NCI-H526 (cell line): ENCODE measurements around the gene SCFD2.
"Not testable (repeated sequence)": the region's sequence is repeated elsewhere in the genome, so short reads cannot be mapped to it uniquely, and the experiment has no call there.

Source experiments
- DNase-seq, 2 experiments: peaks; one replicate each; lab custom pipeline; 2025; lab: John Stamatoyannopoulos, UW

Gene SCFD2

GRCh38 chr4:53101191-53101581 lies 264.7 kb downstream of the SCFD2 start:
- no peak for DNase-seq

- DNase-seq = no peak
Observed at GRCh38 chr4:53100501-53101190, 265.2 kb downstream of the SCFD2 start.

GRCh38 chr4:53098681-53099121 lies 267.2 kb downstream of the SCFD2 start:
- DNase-seq = no peak

- no peak for DNase-seq
Observed at GRCh38 chr4:53094040-53094439, 271.8 kb downstream of the SCFD2 start.

GRCh38 chr4:53089936-53090729 lies 275.7 kb downstream of the SCFD2 start:
- no peak for DNase-seq

- DNase-seq = no peak
Observed at GRCh38 chr4:53088152-53088551, 277.7 kb downstream of the SCFD2 start.

GRCh38 chr4:53076374-53076958 lies 289.4 kb downstream of the SCFD2 start:
- DNase-seq = no peak

- DNase-seq = no peak
Observed at GRCh38 chr4:53075162-53075785, 290.6 kb downstream of the SCFD2 start.

- no peak for DNase-seq
Observed at GRCh38 chr4:53068755-53069330, 297.0 kb downstream of the SCFD2 start.

GRCh38 chr4:53067125-53067802 lies 298.6 kb downstream of the SCFD2 start:
- no peak for DNase-seq

GRCh38 chr4:53066155-53066554 lies 299.7 kb downstream of the SCFD2 start:
- DNase-seq = peak; percentile 37 to 69

GRCh38 chr4:53064609-53065008 lies 301.3 kb downstream of the SCFD2 start:
- DNase-seq = no peak

GRCh38 chr4:53061091-53061850 lies 304.6 kb downstream of the SCFD2 start:
- peak; percentile 39 to 77 for DNase-seq

- no peak for DNase-seq
Observed at GRCh38 chr4:53060278-53060677, 305.6 kb downstream of the SCFD2 start.

GRCh38 chr4:53059871-53060270 lies 306.0 kb downstream of the SCFD2 start:
- no peak for DNase-seq

GRCh38 chr4:53059256-53059655 lies 306.6 kb downstream of the SCFD2 start:
- peak in 1 of 2 experiments; percentile 12 for DNase-seq

GRCh38 chr4:53057679-53058078 lies 308.2 kb downstream of the SCFD2 start:
- no peak for DNase-seq

GRCh38 chr4:53057108-53057507 lies 308.8 kb downstream of the SCFD2 start:
- not testable (repeated sequence) for DNase-seq

- peak; percentile 81 to 91 for DNase-seq
Observed at GRCh38 chr4:53055716-53056403, 310.0 kb downstream of the SCFD2 start.

GRCh38 chr4:53055274-53055673 lies 310.6 kb downstream of the SCFD2 start:
- DNase-seq = no peak
